GM12878 (cell line): ENCODE results near the gene FAM114A2. TPM values are rescaled to one million over a fixed set of nuclear protein-coding genes. Genes with fewer than 3 reads are reported as not detected.

ENCODE experiments used
- ATAC-seq: fragments of 200-7000 bp; cut with Tn5 transposase; 3 replicates; pipeline ENCODE4 v1.9.1; 2020; ENCODE audit warnings: mild to moderate bottlenecking, moderate library complexity
- BruUV-seq: library from RNA; stranded (reverse); fragments of 400-500 nt; replicated peaks from 2 replicates; lab custom pipeline; 2021; lab: Mats Ljungman, UMichigan
- CTCF ChIA-PET: fragments of 300-600 bp; sonication (Branson Sonifier 250); formaldehyde crosslinking; extraction: SDS; loops from one replicate; lab custom pipeline; 2021; ENCODE audit warnings: inconsistent platforms; lab: Yijun Ruan, JAX
- POLR2A ChIA-PET: fragments of 350-600 bp; formaldehyde crosslinking; extraction: SDS; loops from one replicate; lab custom pipeline; 2021; ENCODE audit warnings: inconsistent platforms; lab: Charles Lee
- RAD21 ChIA-PET: fragments of 300-600 bp; sonication (Branson Sonifier 250); formaldehyde crosslinking; loops from one replicate; lab custom pipeline; 2023; ENCODE audit warnings: antibody characterized with exemption; ENCODE audit not compliant: unreplicated experiment; lab: Charles Lee
- SMC1A ChIA-PET: fragments of 300-600 bp; sonication (Branson Sonifier 250); formaldehyde crosslinking; loops from one replicate; lab custom pipeline; 2023; ENCODE audit not compliant: unreplicated experiment, uncharacterized antibody; lab: Charles Lee
- DNase-seq: peaks from one replicate; pipeline ENCODE4 v3.0.0-alpha.2; 2011; ENCODE audit warnings: low read depth, low spot score
- FAIRE-seq: peaks from 3 replicates; lab custom pipeline; 2011; peaks lifted over from hg19 to GRCh38; lab: Jason Lieb, UNC
- H2AFZ ChIP-seq: 2 replicates; pipeline ENCODE4 v1.6.0; 2011; ENCODE audit warnings: low read depth, low read length, control low read depth; ENCODE audit not compliant: control insufficient read depth
- H3K27ac ChIP-seq: 2 replicates; pipeline ENCODE4 v1.5.1; 2011; ENCODE audit warnings: control low read depth; ENCODE audit not compliant: control insufficient read depth, insufficient read depth
- H3K27me3 ChIP-seq, 2 experiments: replicated peaks in 1 of 2; 2 replicates each; pipeline versions ENCODE4 v1.6.0 to v1.6.1; 2011; ENCODE audit warnings: low read length in 1 of 2; ENCODE audit not compliant: control insufficient read depth in 2 of 2, insufficient read depth in 2 of 2
- H3K36me3 ChIP-seq, 2 experiments: 2 replicates each; pipeline ENCODE4 v1.5.1; 2011; ENCODE audit warnings: low read length in 1 of 2; ENCODE audit not compliant: control insufficient read depth in 2 of 2, insufficient read depth in 2 of 2
- H3K4me1 ChIP-seq: 2 replicates; pipeline ENCODE4 v1.6.1; 2011; ENCODE audit warnings: mild to moderate bottlenecking, low read length, moderate library complexity, mixed read lengths; ENCODE audit not compliant: control insufficient read depth, insufficient read depth
- H3K4me2 ChIP-seq: 2 replicates; pipeline ENCODE4 v1.6.0; 2011; ENCODE audit warnings: control low read depth; ENCODE audit not compliant: control insufficient read depth, insufficient read depth
- H3K4me3 ChIP-seq: fragments of 200-600 bp; sonication (generic); 2 replicates; pipeline ENCODE4 v1.5.1; 2016
- H3K79me2 ChIP-seq: 2 replicates; pipeline ENCODE4 v1.6.0; 2011; ENCODE audit warnings: low read length; ENCODE audit not compliant: control insufficient read depth, insufficient read depth
- H3K9ac ChIP-seq: 2 replicates; pipeline ENCODE4 v1.8.0; 2011; ENCODE audit warnings: low read length, control low read depth, mixed read lengths; ENCODE audit not compliant: control insufficient read depth, insufficient read depth
- H3K9me3 ChIP-seq: replicated peaks from 3 replicates; pipeline ENCODE4 v1.5.1; 2011; ENCODE audit warnings: mild to moderate bottlenecking, low read length; ENCODE audit not compliant: control insufficient read depth, insufficient read depth
- H4K20me1 ChIP-seq: 2 replicates; pipeline ENCODE4 v1.6.0; 2011; ENCODE audit not compliant: control insufficient read depth, insufficient read depth
- CBX3 ChIP-seq: fragments of 200-600 bp; sonication (generic); IDR thresholded peaks from 2 replicates; pipeline ENCODE4 v1.6.1; 2016; ENCODE audit warnings: low read depth, borderline replicate concordance
- DPF2 ChIP-seq: fragments of 450-650 bp; IDR thresholded peaks from 2 replicates; pipeline ENCODE4 v1.6.1; 2017; ENCODE audit warnings: mild to moderate bottlenecking
- IKZF2 ChIP-seq, 2 experiments: fragments of 450-650 bp; IDR thresholded peaks; 2 replicates each; pipeline ENCODE4 v1.6.1; 2017; ENCODE audit warnings: mild to moderate bottlenecking in 2 of 2, moderate library complexity in 2 of 2
- POLR2AphosphoS2 ChIP-seq: IDR thresholded peaks from 2 replicates; pipeline ENCODE4 v1.6.1; 2011; ENCODE audit warnings: low read depth, mild to moderate bottlenecking, low read length, improper control_type of control experiment, moderate library complexity
- POU2F2 ChIP-seq: IDR thresholded peaks from 3 replicates; pipeline ENCODE4 v1.6.1; 2011; ENCODE audit warnings: low read depth, mild to moderate bottlenecking, low read length, borderline replicate concordance
- RAD21 ChIP-seq: IDR thresholded peaks from 2 replicates; pipeline ENCODE4 v1.6.1; 2011; ENCODE audit warnings: mild to moderate bottlenecking, low read depth, low read length, moderate library complexity; ENCODE audit not compliant: insufficient read depth
- RELA ChIP-seq: fragments of 450-650 bp; IDR thresholded peaks from 2 replicates; pipeline ENCODE4 v1.8.0; 2014; ENCODE audit warnings: borderline replicate concordance; ENCODE audit not compliant: partially characterized antibody
- RFX5 ChIP-seq: IDR thresholded peaks from 2 replicates; pipeline ENCODE4 v1.6.1; 2011; ENCODE audit warnings: low read depth, low read length, improper control_type of control experiment
- SMAD5 ChIP-seq: IDR thresholded peaks from 2 replicates; pipeline ENCODE4 v1.6.1; 2016; ENCODE audit warnings: antibody characterized with exemption, low read depth
- SMC3 ChIP-seq: IDR thresholded peaks from 2 replicates; pipeline ENCODE4 v1.6.1; 2011; ENCODE audit warnings: low read length, improper control_type of control experiment, borderline replicate concordance
- SUZ12 ChIP-seq: fragments of 200-600 bp; sonication (generic); IDR thresholded peaks from one replicate; pipeline ENCODE4 v1.6.1; 2018; ENCODE audit warnings: antibody characterized with exemption, mild to moderate bottlenecking; ENCODE audit not compliant: unreplicated experiment
- WRNIP1 ChIP-seq: IDR thresholded peaks from 2 replicates; pipeline ENCODE4 v1.6.1; 2011; ENCODE audit warnings: low read depth, low read length, improper control_type of control experiment, borderline replicate concordance
- WGBS: methylation state at CpG from one replicate; pipeline ENCODE4 v1.1.6; 2016; ENCODE audit warnings: low lambda C conversion rate; ENCODE audit not compliant: insufficient replicate concordance, insufficient coverage; ENCODE audit errors: missing lambda C conversion rate; 5-methylcytosine and 5-hydroxymethylcytosine counted together
- in situ Hi-C: fragments of 300-500 bp; cut with MboI; formaldehyde crosslinking; loops from 9 replicates; pipeline ENCODE4 v1.14.3; 2018; ENCODE audit warnings: mixed read lengths
- intact Hi-C: fragments of 100-400 bp; cut with micrococcal nuclease; formaldehyde crosslinking; loops from one replicate; pipeline ENCODE4 v1.14.2; 2022; ENCODE audit not compliant: unreplicated experiment
- polyA plus RNA-seq, 11 experiments: library from polyadenylated mRNA; depleted of rRNA in 4 of 11; unstranded in 6 of 11; stranded (reverse) in 5 of 11; fragments of >200 nt; fragmentation: Nextera tagmentation in 4 of 11; fragmentation: Illumina TruSeq in 1 of 11; extraction: Ambion mirVana in 4 of 11; extraction: Trizol in 1 of 11; gene quantifications; 1 replicate in 1 of 11; 2 replicates in 10 of 11; pipeline versions ENCODE4 v1.2.1 to v1.2.3, GENCODE V29; 2011 to 2016; ENCODE audit warnings: inconsistent platforms in 2 of 11, missing spikeins in 2 of 11, low read depth in 1 of 11
- total RNA-seq, 4 experiments: library from RNA; depleted of rRNA in 3 of 4; stranded (reverse); fragments of >200 nt in 3 of 4; fragmentation: Illumina TruSeq in 1 of 4; extraction: Trizol in 1 of 4; gene quantifications; 2 replicates each; pipeline versions ENCODE4 v1.2.1 to v1.2.3, GENCODE V29; 2013 to 2021
- TF ChIP-seq, protein P1 (sequence below): fragments of 450-650 bp; IDR thresholded peaks from 2 replicates; pipeline ENCODE4 v1.6.1; 2018; ENCODE audit warnings: borderline replicate concordance, mild to moderate bottlenecking; ENCODE audit not compliant: partially characterized antibody
- TF ChIP-seq, protein P2 (sequence below): fragments of 150-350 bp; IDR thresholded peaks from 2 replicates; pipeline ENCODE4 v1.6.1; 2014; ENCODE audit warnings: mild to moderate bottlenecking, low read depth, low read length
- TF ChIP-seq, protein P3 (sequence below): fragments of 450-650 bp; formaldehyde crosslinking; IDR thresholded peaks from 2 replicates; pipeline ENCODE4 v1.4.0; 2022; ENCODE audit warnings: mild to moderate bottlenecking, moderate library complexity

FAM114A2 gene
- total and polyA plus RNA-seq, 10 of the 15 experiments (the other 5 are each of a cell fraction or from before 2014, with no cell fraction given): 16.8 to 32.8 (median 24.3) TPM

- Histone ChIP-seq H3K4me2 (no peak overlapping the region), H3K4me3 (no peak overlapping the region), H3K27me3 (no peaks in the 10 kb centered on the region; a peak in 1 of 4 replicates), H4K20me1 (no peaks in the 10 kb centered on the region), H3K4me1 (no peaks in the 10 kb centered on the region), H3K9me3 (no peaks in the 10 kb centered on the region), H3K36me3 (no peaks in the 10 kb centered on the region), H2AFZ (no peak overlapping the region), H3K9ac (no peak overlapping the region), H3K27ac (no peak overlapping the region), H3K79me2 (no peaks in the 10 kb centered on the region)
- ChIA-PET CTCF (interaction anchor here (2.2 kb wide), 1 partner anchor 8 kb away, joined by 9 read pairs; no protein-coding TSS in a partner anchor), POLR2A (no interaction called here), SMC1A (interaction anchor here (0.5 to 0.6 kb wide), 2 partner anchors 35 to 1961 kb away, joined by 3 to 4 read pairs; no protein-coding TSS in a partner anchor), RAD21 (no interaction called here)
- no TSS peak for BruUV-seq
- FAIRE-seq (no peak), DNase-seq (no peak), ATAC-seq (no peak)
- TF ChIP-seq, protein P1, sequence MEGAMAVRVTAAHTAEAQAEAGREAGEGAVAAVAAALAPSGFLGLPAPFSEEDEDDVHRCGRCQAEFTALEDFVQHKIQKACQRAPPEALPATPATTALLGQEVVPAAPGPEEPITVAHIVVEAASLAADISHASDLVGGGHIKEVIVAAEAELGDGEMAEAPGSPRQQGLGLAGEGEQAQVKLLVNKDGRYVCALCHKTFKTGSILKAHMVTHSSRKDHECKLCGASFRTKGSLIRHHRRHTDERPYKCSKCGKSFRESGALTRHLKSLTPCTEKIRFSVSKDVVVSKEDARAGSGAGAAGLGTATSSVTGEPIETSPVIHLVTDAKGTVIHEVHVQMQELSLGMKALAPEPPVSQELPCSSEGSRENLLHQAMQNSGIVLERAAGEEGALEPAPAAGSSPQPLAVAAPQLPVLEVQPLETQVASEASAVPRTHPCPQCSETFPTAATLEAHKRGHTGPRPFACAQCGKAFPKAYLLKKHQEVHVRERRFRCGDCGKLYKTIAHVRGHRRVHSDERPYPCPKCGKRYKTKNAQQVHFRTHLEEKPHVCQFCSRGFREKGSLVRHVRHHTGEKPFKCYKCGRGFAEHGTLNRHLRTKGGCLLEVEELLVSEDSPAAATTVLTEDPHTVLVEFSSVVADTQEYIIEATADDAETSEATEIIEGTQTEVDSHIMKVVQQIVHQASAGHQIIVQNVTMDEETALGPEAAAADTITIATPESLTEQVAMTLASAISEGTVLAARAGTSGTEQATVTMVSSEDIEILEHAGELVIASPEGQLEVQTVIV: no peak
- TF ChIP-seq SUZ12 (no peak), RELA (no peak), CBX3 (no peak), POU2F2 (no peak), IKZF2 (IDR thresholded peaks at IDR 0.05) (no peak), SMAD5 (no peak), WRNIP1 (no peak), RAD21 (no peak), POLR2AphosphoS2 (no peak), RFX5 (no peak), SMC3 (no peak), DPF2 (no peak)
- TF ChIP-seq, protein P2, sequence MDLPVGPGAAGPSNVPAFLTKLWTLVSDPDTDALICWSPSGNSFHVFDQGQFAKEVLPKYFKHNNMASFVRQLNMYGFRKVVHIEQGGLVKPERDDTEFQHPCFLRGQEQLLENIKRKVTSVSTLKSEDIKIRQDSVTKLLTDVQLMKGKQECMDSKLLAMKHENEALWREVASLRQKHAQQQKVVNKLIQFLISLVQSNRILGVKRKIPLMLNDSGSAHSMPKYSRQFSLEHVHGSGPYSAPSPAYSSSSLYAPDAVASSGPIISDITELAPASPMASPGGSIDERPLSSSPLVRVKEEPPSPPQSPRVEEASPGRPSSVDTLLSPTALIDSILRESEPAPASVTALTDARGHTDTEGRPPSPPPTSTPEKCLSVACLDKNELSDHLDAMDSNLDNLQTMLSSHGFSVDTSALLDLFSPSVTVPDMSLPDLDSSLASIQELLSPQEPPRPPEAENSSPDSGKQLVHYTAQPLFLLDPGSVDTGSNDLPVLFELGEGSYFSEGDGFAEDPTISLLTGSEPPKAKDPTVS: no peak
- TF ChIP-seq, protein P3, sequence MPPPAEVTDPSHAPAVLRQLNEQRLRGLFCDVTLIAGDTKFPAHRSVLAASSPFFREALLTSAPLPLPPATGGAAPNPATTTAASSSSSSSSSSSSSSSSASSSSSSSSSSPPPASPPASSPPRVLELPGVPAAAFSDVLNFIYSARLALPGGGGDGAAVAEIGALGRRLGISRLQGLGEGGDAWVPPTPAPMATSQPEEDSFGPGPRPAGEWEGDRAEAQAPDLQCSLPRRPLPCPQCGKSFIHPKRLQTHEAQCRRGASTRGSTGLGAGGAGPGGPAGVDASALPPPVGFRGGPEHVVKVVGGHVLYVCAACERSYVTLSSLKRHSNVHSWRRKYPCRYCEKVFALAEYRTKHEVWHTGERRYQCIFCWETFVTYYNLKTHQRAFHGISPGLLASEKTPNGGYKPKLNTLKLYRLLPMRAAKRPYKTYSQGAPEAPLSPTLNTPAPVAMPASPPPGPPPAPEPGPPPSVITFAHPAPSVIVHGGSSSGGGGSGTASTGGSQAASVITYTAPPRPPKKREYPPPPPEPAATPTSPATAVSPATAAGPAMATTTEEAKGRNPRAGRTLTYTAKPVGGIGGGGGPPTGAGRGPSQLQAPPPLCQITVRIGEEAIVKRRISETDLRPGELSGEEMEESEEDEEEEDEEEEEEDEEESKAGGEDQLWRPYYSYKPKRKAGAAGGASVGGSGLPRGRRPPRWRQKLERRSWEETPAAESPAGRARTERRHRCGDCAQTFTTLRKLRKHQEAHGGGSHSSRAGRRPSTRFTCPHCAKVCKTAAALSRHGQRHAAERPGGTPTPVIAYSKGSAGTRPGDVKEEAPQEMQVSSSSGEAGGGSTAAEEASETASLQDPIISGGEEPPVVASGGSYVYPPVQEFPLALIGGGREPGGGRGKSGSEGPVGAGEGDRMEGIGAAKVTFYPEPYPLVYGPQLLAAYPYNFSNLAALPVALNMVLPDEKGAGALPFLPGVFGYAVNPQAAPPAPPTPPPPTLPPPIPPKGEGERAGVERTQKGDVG (CRISPR knock-in tag): no peak
- intact Hi-C loops (no loop called here), in situ Hi-C loops (no loop called here)
- WGBS: 8% methylated on average over 4 of the region's 4 CpGs
Observed at GRCh38 chr5:153957205-153957604, 81.5 kb downstream of the FAM114A2 start.
